SK-MEL-5 (cell line): ENCODE results near the gene MICAL2. TPM values are rescaled to one million over a fixed set of nuclear protein-coding genes. Genes with fewer than 3 reads are reported as not detected.
A peak's percentile ranks its signal among the peaks of the same experiment; 100 is the strongest.

Experiments used
- DNase-seq: peaks from one replicate; pipeline ENCODE4 v3.0.0-alpha.2; 2016; ENCODE audit warnings: low read depth, low spot score
- in situ Hi-C: cut with HindIII; loops from 2 replicates; pipeline ENCODE4 v1.10.0; 2016; ENCODE audit warnings: low sequenced_read_pairs, high pct_unique_total_duplicates, low pct_unique_long_range_greater_than_20kb
- total RNA-seq: library from RNA; depleted of rRNA; stranded (reverse); fragments of >200 nt; shearing (Covaris generic); gene quantifications from 2 replicates; pipeline ENCODE4 v1.2.3, GENCODE V29; 2014

Gene MICAL2
- total RNA-seq, 1 experiment from 2014 or later = 1.2 TPM

- DNase-seq = no peak
- in situ Hi-C loops = no loop called here
Observed at GRCh38 chr11:12279672-12280108, 169.3 kb downstream of the MICAL2 start.

- in situ Hi-C loops = no loop called here
- DNase-seq = no peak
Observed at GRCh38 chr11:12280199-12280837, 169.9 kb downstream of the MICAL2 start.

- in situ Hi-C loops = no loop called here
- no peak for DNase-seq
Observed at GRCh38 chr11:12280838-12281565, 170.6 kb downstream of the MICAL2 start.

- in situ Hi-C loops = no loop called here
- DNase-seq = peak; percentile 86
Observed at GRCh38 chr11:12281571-12282478, 171.4 kb downstream of the MICAL2 start.

GRCh38 chr11:12282676-12283075, 172.3 kb downstream of the MICAL2 start:
- in situ Hi-C loops = no loop called here
- no peak for DNase-seq

GRCh38 chr11:12284316-12285050, 174.1 kb downstream of the MICAL2 start:
- no peak for DNase-seq
- in situ Hi-C loops = no loop called here

GRCh38 chr11:12285106-12285505, 174.7 kb downstream of the MICAL2 start:
- in situ Hi-C loops = no loop called here
- DNase-seq = no peak

GRCh38 chr11:12285811-12286222, 175.4 kb downstream of the MICAL2 start:
- DNase-seq = no peak
- in situ Hi-C loops = no loop called here

GRCh38 chr11:12286606-12287005, 176.2 kb downstream of the MICAL2 start:
- no peak for DNase-seq
- in situ Hi-C loops = no loop called here

GRCh38 chr11:12287009-12287373, 176.6 kb downstream of the MICAL2 start:
- peak; percentile 9 for DNase-seq
- in situ Hi-C loops = no loop called here

GRCh38 chr11:12287374-12288211, 177.2 kb downstream of the MICAL2 start:
- DNase-seq = peak; percentile 57
- in situ Hi-C loops = no loop called here

- peak; percentile 85 for DNase-seq
- in situ Hi-C loops = no loop called here
Observed at GRCh38 chr11:12288212-12288930, 178.0 kb downstream of the MICAL2 start.

- DNase-seq = peak; percentile 13
- in situ Hi-C loops = no loop called here
Observed at GRCh38 chr11:12288931-12289666, 178.7 kb downstream of the MICAL2 start.

- in situ Hi-C loops = no loop called here
- DNase-seq = no peak
Observed at GRCh38 chr11:12289667-12290476, 179.5 kb downstream of the MICAL2 start.

- DNase-seq = no peak
- in situ Hi-C loops = no loop called here
Observed at GRCh38 chr11:12290477-12290922, 180.1 kb downstream of the MICAL2 start.
